OCI-LY3 (cell line): ENCODE measurements around the gene ADGRE1.
"Not testable (repeated sequence)": the region's sequence is repeated elsewhere in the genome, so short reads cannot be mapped to it uniquely, and the experiment has no call there.

ENCODE experiments used
- H2AFZ ChIP-seq: fragments of 200-600, 300-600 bp; shearing (Covaris generic); 2 replicates; pipeline ENCODE4 v1.6.0; 2014; ENCODE audit warnings: antibody characterized with exemption, low read depth, low read length
- H3K27ac ChIP-seq: fragments of 200-600, 300-600 bp; sonication (generic); 2 replicates; pipeline ENCODE4 v1.5.1; 2014; ENCODE audit warnings: mild to moderate bottlenecking, low read length, moderate library complexity, mixed read lengths
- H3K27me3 ChIP-seq: fragments of 200-600, 300-600 bp; sonication (generic); 2 replicates; pipeline ENCODE4 v1.6.1; 2014; ENCODE audit warnings: low read depth, low read length, mixed read lengths
- H3K36me3 ChIP-seq: fragments of 200-600, 300-600 bp; sonication (generic); replicated peaks from 2 replicates; pipeline ENCODE3; 2014; ENCODE audit warnings: low read depth, low read length, mixed read lengths
- H3K4me1 ChIP-seq: fragments of 300-600, 200-600 bp; sonication (generic); 2 replicates; pipeline ENCODE4 v1.6.1; 2014; ENCODE audit warnings: low read length, mixed read lengths
- H3K4me2 ChIP-seq: fragments of 200-600, 300-600 bp; sonication (generic); 2 replicates; pipeline ENCODE4 v1.6.1; 2014; ENCODE audit warnings: low read length, mixed read lengths
- H3K4me3 ChIP-seq: fragments of 300-600, 200-600 bp; sonication (generic); 2 replicates; pipeline ENCODE4 v1.5.1; 2014; ENCODE audit warnings: antibody characterized with exemption, mild to moderate bottlenecking, low read length, moderate library complexity
- H3K79me2 ChIP-seq: fragments of 300-600, 200-600 bp; shearing (Covaris generic); 2 replicates; pipeline ENCODE4 v1.6.1; 2014; ENCODE audit warnings: mild to moderate bottlenecking, low read length, mixed read lengths
- H3K9ac ChIP-seq: fragments of 300-600, 200-600 bp; shearing (Covaris generic); 2 replicates; pipeline ENCODE4 v1.6.0; 2014; ENCODE audit warnings: mild to moderate bottlenecking, low read length, moderate library complexity
- H3K9me3 ChIP-seq: fragments of 200-600, 300-600 bp; shearing (Covaris generic); 2 replicates; pipeline ENCODE4 v1.6.1; 2014; ENCODE audit warnings: low read length, mixed read lengths; ENCODE audit not compliant: insufficient read depth
- H4K20me1 ChIP-seq: fragments of 200-600, 300-600 bp; sonication (generic); 2 replicates; pipeline ENCODE4 v1.6.1; 2016; ENCODE audit warnings: low read length, mixed read lengths; ENCODE audit not compliant: insufficient read depth
- EZH2phosphoT487 ChIP-seq: fragments of 200-600 bp; shearing (Covaris generic); IDR thresholded peaks from 2 replicates; pipeline ENCODE4 v1.6.1; 2018; ENCODE audit warnings: antibody characterized with exemption, mixed run types, low read depth
- TF ChIP-seq, protein P1 (sequence below): fragments of 200-600, 300-600 bp; sonication (generic); IDR thresholded peaks from 2 replicates; pipeline ENCODE4 v1.5.1; 2014; ENCODE audit warnings: antibody characterized with exemption, low read length, low read depth

Gene ADGRE1

DNA sequence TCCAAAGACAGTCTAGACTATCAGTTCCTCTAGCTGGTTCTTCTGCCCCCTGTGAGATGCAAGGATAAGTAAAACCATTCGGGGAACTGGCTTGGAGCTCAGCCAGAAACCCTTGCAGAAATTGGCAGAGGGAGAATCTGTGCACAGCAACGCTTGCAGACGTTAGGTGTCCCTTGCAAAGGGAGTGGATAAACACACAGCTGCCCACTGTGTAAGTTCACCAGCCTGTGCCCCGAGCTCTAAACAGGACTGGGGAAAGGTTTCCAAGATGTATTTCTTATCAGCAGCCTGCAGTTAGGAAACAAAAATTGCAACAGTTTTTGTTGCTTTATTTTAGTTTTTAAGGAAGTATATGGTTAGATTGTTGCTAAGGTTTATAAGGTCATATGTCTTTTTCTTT, 19.0 kb upstream of the ADGRE1 start:
- Histone ChIP-seq H3K79me2 (no peaks in the 10 kb centered on the region), H3K9ac (no peak overlapping the region), H3K27me3 (peaks cover 6% of the 10 kb centered on the region), H3K36me3 (no peaks in the 10 kb centered on the region), H3K4me2 (no peak overlapping the region), H2AFZ (no peak overlapping the region), H3K4me3 (no peak overlapping the region), H4K20me1 (no peaks in the 10 kb centered on the region), H3K9me3 (no peaks in the 10 kb centered on the region), H3K27ac (no peak overlapping the region), H3K4me1 (peaks cover 14% of the 10 kb centered on the region)
- no peak for TF ChIP-seq EZH2phosphoT487
- TF ChIP-seq, protein P1, sequence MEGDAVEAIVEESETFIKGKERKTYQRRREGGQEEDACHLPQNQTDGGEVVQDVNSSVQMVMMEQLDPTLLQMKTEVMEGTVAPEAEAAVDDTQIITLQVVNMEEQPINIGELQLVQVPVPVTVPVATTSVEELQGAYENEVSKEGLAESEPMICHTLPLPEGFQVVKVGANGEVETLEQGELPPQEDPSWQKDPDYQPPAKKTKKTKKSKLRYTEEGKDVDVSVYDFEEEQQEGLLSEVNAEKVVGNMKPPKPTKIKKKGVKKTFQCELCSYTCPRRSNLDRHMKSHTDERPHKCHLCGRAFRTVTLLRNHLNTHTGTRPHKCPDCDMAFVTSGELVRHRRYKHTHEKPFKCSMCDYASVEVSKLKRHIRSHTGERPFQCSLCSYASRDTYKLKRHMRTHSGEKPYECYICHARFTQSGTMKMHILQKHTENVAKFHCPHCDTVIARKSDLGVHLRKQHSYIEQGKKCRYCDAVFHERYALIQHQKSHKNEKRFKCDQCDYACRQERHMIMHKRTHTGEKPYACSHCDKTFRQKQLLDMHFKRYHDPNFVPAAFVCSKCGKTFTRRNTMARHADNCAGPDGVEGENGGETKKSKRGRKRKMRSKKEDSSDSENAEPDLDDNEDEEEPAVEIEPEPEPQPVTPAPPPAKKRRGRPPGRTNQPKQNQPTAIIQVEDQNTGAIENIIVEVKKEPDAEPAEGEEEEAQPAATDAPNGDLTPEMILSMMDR: no peak

DNA sequence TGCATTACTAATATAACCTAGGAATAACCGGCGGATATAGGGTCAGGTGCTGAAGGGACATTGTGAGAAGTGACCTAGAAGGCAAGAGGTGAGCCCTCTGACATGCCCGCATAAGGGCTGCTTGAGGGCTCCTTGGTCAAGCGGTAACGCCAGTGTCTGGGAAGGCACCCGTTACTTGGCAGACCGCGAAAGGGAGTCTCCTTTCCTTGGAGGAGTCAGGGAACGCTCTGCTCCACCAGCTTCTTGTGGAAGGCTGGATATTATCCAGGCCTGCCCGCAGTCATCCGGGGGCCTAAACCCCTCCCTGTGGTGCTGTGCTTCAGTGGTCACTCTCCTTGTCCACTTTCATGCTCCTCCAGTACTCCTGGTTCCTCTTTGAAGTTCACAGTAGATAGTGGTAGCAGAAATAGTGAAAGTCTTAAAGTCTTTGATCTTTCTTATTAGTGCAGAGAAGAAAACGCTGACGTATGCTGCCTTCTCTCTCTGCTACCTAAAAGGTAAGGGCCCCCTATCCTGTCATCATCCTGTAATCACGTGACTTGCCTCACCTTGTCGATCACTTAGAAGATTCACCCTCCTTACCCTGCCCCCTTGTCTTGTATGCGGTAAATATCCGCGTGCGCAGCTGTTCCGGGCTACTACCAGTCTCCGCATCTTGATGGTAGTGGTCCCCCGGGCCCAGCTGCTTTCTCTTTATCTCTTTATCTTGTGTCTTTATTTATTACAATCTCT, 18.1 kb upstream of the ADGRE1 start:
- not testable (repeated sequence) for H4K20me1 ChIP-seq, H3K27ac ChIP-seq, H3K36me3 ChIP-seq, H3K79me2 ChIP-seq, H3K9ac ChIP-seq, H3K4me3 ChIP-seq, H3K4me2 ChIP-seq, H3K9me3 ChIP-seq, H2AFZ ChIP-seq
- peaks cover 14% of the 10 kb centered on the region for H3K4me1 ChIP-seq
- peaks cover 11% of the 10 kb centered on the region for H3K27me3 ChIP-seq

DNA sequence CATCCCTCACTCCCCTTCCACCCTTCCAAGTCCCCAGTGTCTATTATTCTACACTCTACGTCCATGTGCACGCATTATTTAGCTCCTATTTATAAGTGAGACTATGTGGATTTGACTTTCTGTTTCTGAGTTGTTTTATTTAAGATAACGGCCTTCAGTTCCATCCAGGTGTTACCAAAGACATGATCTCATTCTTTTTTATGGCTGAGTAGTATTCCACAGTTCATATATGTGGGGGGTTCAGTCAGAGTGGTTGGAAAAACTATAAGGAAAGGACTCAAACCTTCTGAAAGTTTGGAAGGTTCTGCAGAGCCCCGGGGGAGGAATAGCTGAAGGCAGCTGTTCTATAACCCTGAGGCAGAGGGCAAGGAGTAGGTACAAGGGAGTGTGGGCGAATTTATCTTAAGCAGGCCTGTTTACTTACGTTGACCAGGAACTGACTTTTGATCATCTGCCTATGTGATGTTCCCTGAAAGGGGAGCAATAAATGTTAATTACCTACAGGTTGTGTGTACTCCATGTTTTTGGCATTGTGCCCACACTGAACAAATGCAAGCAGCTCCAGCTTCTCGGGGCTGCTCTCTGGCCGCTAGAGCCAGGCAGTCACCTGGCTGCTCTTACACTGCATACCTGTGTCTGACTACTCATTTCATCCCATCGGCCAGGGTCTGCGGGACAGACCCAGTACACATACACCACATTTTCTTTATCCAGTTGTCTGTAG, 13.5 kb upstream of the ADGRE1 start:
- no peaks in the 10 kb centered on the region for H3K4me1 ChIP-seq
- H3K4me2 ChIP-seq: no peak overlapping the region
- no peak overlapping the region for H2AFZ ChIP-seq
- no peak for TF ChIP-seq EZH2phosphoT487
- TF ChIP-seq, protein P1: no peak
- 0 out of 2 replicates have a peak, but pooled peaks cover 3% of the 10 kb centered on the region for H3K9me3 ChIP-seq
- no peaks in the 10 kb centered on the region for H3K79me2 ChIP-seq
- no peak overlapping the region for H3K9ac ChIP-seq
- H3K27me3 ChIP-seq: peaks cover 9% of the 10 kb centered on the region; the same call in 1 of the 2 replicates
- H3K27ac ChIP-seq: no peak overlapping the region
- no peak overlapping the region for H3K4me3 ChIP-seq
- H4K20me1 ChIP-seq: no peaks in the 10 kb centered on the region
- no peaks in the 10 kb centered on the region for H3K36me3 ChIP-seq

DNA sequence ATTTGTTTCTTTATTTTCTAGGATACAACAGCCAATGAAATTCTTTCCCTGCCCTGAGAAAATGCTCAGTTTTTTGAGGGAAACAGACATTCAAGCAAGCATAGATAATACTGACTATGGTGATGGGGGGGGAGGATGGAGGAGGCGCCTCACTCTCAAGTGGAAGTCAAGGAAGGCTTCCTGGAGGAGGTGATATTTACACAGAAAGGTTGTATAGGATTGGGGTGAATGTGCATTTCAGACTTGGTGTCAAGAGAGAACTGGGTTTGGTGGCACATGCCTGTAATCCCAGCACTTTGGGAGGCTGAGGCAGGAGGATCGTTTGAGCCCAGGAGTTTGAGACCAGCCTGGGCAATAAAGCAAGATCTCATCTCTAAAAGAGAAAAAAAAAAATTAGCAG, 12.2 kb upstream of the ADGRE1 start:
- no peak overlapping the region for H3K4me3 ChIP-seq
- peaks cover 19% of the 10 kb centered on the region for H3K27me3 ChIP-seq
- no peak overlapping the region for H2AFZ ChIP-seq
- no peaks in the 10 kb centered on the region for H3K4me1 ChIP-seq
- no peaks in the 10 kb centered on the region for H3K36me3 ChIP-seq
- TF ChIP-seq, protein P1: no peak
- TF ChIP-seq EZH2phosphoT487: no peak
- H3K4me2 ChIP-seq: no peak overlapping the region
- H4K20me1 ChIP-seq: no peaks in the 10 kb centered on the region
- H3K9me3 ChIP-seq: 0 out of 2 replicates have a peak, but pooled peaks cover 3% of the 10 kb centered on the region
- H3K79me2 ChIP-seq: no peaks in the 10 kb centered on the region
- no peak overlapping the region for H3K27ac ChIP-seq
- H3K9ac ChIP-seq: no peak overlapping the region
